CD4-positive, alpha-beta T cell treated with Interleukin-6 at 100 ng/mL for 8 hours (primary cell): ENCODE results near the gene TIMP1.

Source experiments
- DNase-seq: peaks from one replicate; pipeline ENCODE4 v3.0.0-alpha.2; 2020; ENCODE audit warnings: mixed read lengths, low spot score

Gene TIMP1

GRCh38 chrX:47634871-47635575 is 52.8 kb downstream of the TIMP1 start:
- no peak for DNase-seq
